NCI-H1092 treated with DMSO at 0.1 percent for 48 hours (cell line): ENCODE results near the gene RGS7BP.
"Not testable (repeated sequence)": the region's sequence is repeated elsewhere in the genome, so short reads cannot be mapped to it uniquely, and the experiment has no call there.

Experiments used
- DNase-seq: peaks from one replicate; lab custom pipeline; 2025; lab: John Stamatoyannopoulos, UW

Gene RGS7BP

DNA sequence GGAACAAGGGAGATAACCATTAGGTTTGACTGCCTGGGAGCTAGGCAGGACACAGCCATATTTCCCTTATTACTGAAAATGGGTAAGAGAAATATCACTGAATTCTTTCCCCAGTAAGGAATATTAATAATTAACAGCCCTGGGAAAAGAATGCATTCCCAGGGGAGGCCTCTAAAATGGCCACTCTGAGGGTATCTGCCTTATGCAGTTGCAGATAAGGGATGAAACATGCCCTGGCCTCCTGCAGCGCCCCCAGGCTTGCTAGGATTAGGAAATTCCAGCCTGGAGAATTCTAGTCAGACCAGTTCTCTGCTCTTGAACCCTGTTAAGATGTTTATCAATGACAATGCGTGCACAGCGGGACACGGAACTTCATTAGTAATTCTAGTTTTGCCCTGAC lies 52.8 kb downstream of the RGS7BP start:
- not testable (repeated sequence) for DNase-seq

DNA sequence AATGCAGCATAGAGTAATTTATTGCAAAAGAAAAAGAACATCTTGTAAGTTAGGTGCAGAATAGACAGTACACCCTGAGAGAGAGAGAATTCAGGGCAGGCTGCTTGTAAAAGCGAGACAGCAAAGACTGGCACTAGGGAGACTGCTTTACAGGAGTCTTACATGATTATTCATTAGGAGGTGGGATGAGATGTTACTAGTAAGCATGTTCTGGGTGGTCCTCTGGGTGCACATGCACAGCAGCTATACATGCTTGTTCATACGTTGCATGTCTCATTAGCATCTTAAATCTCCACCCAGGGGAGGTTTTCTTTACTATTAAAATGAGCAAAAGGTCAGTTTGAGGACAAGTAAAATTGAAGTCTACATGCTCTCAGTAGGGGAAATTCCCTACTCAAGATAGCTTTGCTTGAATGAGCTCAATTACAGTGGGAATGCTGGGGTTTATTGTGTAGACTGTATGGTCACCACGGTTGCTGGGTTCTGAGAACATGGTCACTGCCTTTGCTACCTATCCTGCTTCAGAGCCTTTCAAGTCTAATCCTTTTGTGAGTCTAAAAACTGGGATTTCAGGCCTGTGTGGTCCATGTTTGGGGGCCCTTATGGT lies 60.6 kb downstream of the RGS7BP start:
- no peak for DNase-seq

DNA sequence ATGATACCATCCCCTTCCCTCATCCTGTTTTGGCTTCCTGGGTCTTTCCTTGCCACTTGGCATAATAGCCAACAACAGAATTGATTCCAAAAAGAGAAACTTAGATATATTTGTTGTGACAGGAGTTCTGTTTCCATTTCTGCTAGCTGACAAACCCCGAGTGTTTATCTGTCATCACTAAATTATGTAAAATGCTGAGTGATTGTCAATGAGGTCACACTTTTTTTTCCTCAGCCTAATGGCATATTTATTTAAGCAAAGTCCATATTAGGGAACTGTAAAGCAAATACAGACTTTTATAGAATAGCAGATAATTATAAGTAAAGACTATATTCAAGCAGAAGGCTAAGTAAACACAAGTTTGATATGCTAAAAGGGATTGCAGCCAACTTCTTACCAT lies 64.0 kb downstream of the RGS7BP start:
- DNase-seq: no peak

- no peak for DNase-seq
Measured at GRCh38 chr5:64570395-64570996, 64.7 kb downstream of the RGS7BP start.

DNA sequence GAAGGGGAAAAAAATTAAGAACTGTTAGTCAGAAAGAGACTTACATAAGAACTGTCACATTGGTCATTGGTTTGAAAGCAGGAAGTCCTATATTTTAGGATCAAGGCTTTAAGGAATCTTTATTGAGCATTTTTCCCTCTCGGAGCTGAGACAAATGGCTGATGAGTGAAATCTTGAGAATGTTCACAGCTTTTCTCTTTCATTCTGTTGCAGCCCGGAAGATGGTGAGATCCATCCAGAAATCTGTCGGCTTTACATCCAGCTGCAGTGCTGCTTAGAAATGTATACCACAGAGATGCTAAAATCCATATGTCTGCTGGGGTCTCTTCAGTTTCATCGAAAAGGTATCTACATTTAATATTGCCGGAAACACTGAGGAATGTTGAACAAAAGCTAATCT lies 69.7 kb downstream of the RGS7BP start:
- DNase-seq: no peak

- DNase-seq: no peak
Measured at GRCh38 chr5:64576250-64576649, 70.4 kb downstream of the RGS7BP start.

DNA sequence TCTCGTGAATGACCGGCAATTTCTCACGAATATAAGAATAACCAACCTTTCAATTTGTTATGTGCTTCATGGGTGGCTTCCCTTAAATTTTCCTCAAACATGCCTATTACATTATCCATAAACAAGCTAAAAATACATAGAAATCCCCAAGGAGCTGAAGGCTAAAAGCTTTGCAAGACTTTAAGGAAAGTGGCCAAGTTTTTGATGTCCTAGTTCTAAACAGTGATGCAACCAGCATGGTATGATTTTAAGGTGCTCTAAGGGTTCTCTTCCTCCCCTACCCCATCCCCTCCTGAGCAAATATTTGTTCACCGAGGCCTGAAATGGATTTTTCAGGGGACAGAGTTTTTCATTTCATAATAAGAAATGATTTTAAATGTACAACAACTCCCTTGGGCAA lies 79.8 kb downstream of the RGS7BP start:
- no peak for DNase-seq

DNA sequence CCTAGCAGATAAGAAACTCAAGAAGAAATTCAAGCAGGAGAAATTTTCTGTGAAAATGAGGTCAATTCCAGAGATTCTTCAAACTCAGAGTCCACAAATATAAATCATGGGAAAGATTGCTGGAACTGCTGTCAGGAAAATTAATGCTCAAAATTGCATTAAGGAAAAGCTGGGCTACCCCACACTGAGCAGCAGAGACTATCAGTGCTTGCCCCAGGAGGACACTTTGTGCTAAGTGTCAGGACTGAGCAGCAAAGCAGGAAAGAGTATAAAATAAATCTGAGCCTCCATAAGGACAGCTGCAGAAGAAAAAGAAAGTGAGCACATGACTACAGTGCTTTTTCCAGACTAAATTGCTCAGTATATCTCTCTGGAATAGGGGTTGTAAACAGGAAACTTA lies 81.6 kb downstream of the RGS7BP start:
- no peak for DNase-seq

- no peak for DNase-seq
Measured at GRCh38 chr5:64592730-64593341, 87.0 kb downstream of the RGS7BP start.

GRCh38 chr5:64594025-64594424 lies 88.2 kb downstream of the RGS7BP start:
- DNase-seq: no peak

DNA sequence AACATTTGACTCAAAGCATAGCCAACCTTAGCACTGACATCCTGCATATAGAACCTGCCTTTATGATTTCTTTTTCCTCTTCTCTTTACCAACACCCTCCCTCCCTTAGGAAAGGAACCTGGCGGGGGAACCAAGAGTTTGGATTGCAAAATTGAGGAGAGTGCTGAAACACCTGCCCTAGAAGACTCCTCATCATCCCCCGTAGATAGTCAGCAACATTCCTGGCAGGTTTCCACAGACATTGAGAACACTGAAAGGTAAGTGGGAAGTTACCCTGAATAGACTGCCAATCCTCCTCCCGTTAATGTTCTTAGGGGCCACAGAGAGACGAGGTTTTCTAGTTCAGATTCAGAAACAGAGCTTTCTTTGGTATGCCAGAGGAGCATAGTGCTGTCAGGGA lies 88.8 kb downstream of the RGS7BP start:
- DNase-seq: no peak

- no peak for DNase-seq
Measured at GRCh38 chr5:64595031-64595855, 89.4 kb downstream of the RGS7BP start.

- no peak for DNase-seq
Measured at GRCh38 chr5:64599226-64599625, 93.4 kb downstream of the RGS7BP start.

DNA sequence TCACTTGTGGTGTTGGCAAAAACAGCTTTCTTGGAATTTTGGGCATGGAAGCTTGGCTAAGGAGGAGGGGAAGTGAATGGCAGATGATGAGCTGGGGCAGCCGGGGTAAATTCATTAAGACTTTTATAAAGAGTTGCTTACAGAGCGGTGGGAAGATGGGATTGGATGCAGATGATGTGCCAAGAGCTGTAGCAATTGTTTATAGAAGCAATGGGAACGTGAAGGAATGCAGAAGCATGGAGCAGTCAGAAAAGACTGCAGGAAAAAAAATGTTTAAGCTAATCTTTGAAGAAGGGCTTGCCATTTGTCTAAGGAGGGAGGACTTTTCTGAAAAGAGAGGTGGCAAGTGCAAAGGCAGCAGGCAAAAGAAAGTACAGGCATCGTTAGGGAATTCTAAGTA lies 97.9 kb downstream of the RGS7BP start:
- no peak for DNase-seq

DNA sequence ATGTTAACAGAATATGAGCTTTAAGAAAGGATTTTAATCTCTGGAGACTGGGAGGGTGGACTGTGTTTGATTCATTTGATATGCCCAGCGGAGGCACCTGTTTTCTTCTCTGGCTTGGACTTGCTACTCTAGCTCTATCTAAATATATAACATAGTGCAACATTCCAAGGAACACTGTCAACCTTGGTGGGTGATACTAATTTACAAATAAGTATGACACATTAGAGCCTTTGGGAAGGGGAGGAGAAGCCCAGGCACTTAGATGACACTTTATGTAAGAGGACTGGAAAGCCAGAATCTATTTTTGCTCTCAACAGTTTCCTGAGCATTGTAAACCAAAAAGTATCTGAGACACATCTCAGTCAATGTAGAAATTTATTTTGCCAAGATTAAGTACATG lies 101.1 kb downstream of the RGS7BP start:
- DNase-seq: no peak

- DNase-seq: peak; percentile 25
Measured at GRCh38 chr5:64612344-64612961, 106.6 kb downstream of the RGS7BP start.

DNA sequence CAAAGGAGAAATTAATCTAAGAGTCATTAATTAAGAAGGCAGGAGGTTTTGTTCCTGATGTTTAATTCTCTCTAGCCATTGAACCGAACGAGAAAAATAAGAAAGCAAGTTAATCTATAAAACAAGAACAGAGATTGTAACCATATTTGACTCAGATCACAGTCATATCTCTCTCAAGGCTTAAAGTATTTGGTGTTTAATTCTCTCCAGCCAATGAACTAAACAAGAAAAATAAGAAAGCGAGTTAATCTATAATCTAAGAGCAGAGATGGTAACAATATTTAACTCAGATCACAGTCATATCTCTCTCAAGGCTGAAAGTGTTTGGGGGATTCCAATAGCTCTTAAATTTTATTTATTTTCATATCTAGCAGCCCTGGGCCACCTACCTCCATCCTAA lies 110.1 kb downstream of the RGS7BP start:
- DNase-seq: no peak

GRCh38 chr5:64619609-64620008 lies 113.8 kb downstream of the RGS7BP start:
- DNase-seq: no peak

- no peak for DNase-seq
Measured at GRCh38 chr5:64622991-64623390, 117.2 kb downstream of the RGS7BP start.

DNA sequence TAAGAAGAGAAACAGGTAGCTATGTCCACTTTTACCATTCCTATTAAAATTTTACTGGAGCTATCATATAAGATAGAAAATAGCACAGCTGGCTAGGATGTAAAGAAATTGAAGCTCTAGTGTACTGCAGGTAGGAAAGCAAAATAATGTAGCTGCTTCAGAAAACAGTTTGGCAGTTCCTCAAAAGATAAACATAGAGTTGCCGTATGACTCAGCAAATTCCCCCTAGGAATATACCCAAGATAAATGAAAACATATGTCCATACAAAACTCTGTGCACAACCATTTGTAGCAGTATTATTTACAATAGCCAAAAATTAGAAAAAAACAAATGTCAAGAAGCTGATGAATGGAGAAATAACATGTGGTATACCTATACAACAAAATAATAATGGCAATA lies 119.9 kb downstream of the RGS7BP start:
- DNase-seq: no peak

DNA sequence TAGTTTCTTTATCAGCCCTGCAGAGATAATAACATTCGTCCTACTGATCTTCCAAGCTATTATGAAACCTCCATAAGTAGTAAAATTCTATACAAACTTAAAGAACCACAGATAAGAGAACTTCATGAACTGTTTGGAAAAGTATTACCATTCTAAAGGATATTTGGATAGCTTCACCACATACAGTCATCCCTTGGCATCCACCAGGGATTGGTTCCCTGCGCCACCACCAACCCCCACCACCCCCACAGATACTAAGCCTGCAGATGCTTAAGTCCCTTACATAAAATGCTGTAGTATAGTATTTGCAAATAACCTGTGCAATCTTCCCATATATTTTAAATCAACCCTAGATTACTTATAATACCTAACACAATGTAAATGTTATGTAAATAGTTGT lies 123.1 kb downstream of the RGS7BP start:
- DNase-seq: no peak

GRCh38 chr5:64629841-64630240 lies 124.0 kb downstream of the RGS7BP start:
- no peak for DNase-seq

GRCh38 chr5:64632251-64632650 lies 126.4 kb downstream of the RGS7BP start:
- peak; percentile 41 for DNase-seq
